H1 (cell line): ENCODE measurements around the gene RBM6. TPM values are rescaled to one million over a fixed set of nuclear protein-coding genes. Genes with fewer than 3 reads are reported as not detected.
A peak's percentile ranks its signal among the peaks of the same experiment; 100 is the strongest.

Source experiments
- CTCF ChIA-PET: fragments of 300-600 bp; sonication (Branson Sonifier 250); formaldehyde crosslinking; loops from one replicate; lab custom pipeline; 2021; ENCODE audit not compliant: partially characterized antibody; lab: Charles Lee
- POLR2A ChIA-PET: fragments of 300-600 bp; sonication (Branson Sonifier 250); formaldehyde crosslinking; loops from one replicate; lab custom pipeline; 2021; ENCODE audit warnings: inconsistent platforms; ENCODE audit not compliant: partially characterized antibody; lab: Charles Lee
- DNase-seq, 2 experiments: peaks; one replicate each; pipeline versions ENCODE4 v3.0.0 to v3.0.0-alpha.2; 2010 to 2022; ENCODE audit warnings: low spot score in 2 of 2, low read depth in 1 of 2, mixed read lengths in 1 of 2
- FAIRE-seq: peaks from 2 replicates; lab custom pipeline; 2011; peaks lifted over from hg19 to GRCh38; lab: Jason Lieb, UNC
- H2AFZ ChIP-seq: 2 replicates; pipeline ENCODE4 v1.8.1; 2012; ENCODE audit warnings: low read length, inconsistent platforms
- H2AK5ac ChIP-seq: 2 replicates; pipeline ENCODE4 v1.6.1; 2013; ENCODE audit warnings: low read depth, low read length
- H2BK120ac ChIP-seq: replicated peaks from 2 replicates; pipeline ENCODE3; 2013; ENCODE audit warnings: low read depth, low read length, inconsistent platforms
- H2BK12ac ChIP-seq: 2 replicates; pipeline ENCODE4 v1.6.1; 2013; ENCODE audit warnings: low read depth, low read length
- H2BK15ac ChIP-seq: 2 replicates; pipeline ENCODE4 v1.6.1; 2013; ENCODE audit warnings: low read length
- H2BK20ac ChIP-seq: 2 replicates; pipeline ENCODE4 v1.6.1; 2013; ENCODE audit warnings: low read length
- H2BK5ac ChIP-seq: 2 replicates; pipeline ENCODE4 v1.6.1; 2013; ENCODE audit warnings: low read depth, low read length
- H3K14ac ChIP-seq: 2 replicates; pipeline ENCODE4 v1.6.1; 2013; ENCODE audit warnings: inconsistent platforms; ENCODE audit not compliant: insufficient read length
- H3K18ac ChIP-seq: 2 replicates; pipeline ENCODE4 v1.6.1; 2013; ENCODE audit warnings: low read length; ENCODE audit errors: extremely low read depth
- H3K23ac ChIP-seq: 2 replicates; pipeline ENCODE4 v1.6.1; 2013; ENCODE audit warnings: inconsistent platforms; ENCODE audit not compliant: insufficient read length
- H3K23me2 ChIP-seq: 2 replicates; pipeline ENCODE4 v1.6.1; 2013; ENCODE audit warnings: low read depth, low read length
- H3K27ac ChIP-seq: 2 replicates; pipeline ENCODE4 v1.6.1; 2011; ENCODE audit warnings: low read depth, low read length, inconsistent platforms
- H3K27me3 ChIP-seq, 4 experiments: replicated peaks in 1 of 4; 1 replicate in 1 of 4; 2 replicates in 3 of 4; pipeline versions ENCODE4 v1.6.1 to v1.8.1; 2011 to 2013; ENCODE audit warnings: low read length in 3 of 4, mild to moderate bottlenecking in 3 of 4, inconsistent platforms in 2 of 4, mixed read lengths in 2 of 4, moderate library complexity in 1 of 4; ENCODE audit not compliant: control insufficient read depth in 3 of 4, insufficient read depth in 3 of 4; ENCODE audit errors: extremely low read depth in 1 of 4
- H3K36me3 ChIP-seq, 4 experiments: 2 replicates each; pipeline versions ENCODE4 v1.6.1 to v1.8.1; 2011 to 2013; ENCODE audit warnings: mild to moderate bottlenecking in 4 of 4, low read length in 3 of 4, moderate library complexity in 2 of 4, control low read depth in 1 of 4, inconsistent platforms in 1 of 4; ENCODE audit not compliant: insufficient read depth in 4 of 4, control insufficient read depth in 2 of 4
- H3K4ac ChIP-seq: replicated peaks from 2 replicates; pipeline ENCODE3; 2013; ENCODE audit warnings: low read length, low read depth, mixed read lengths, inconsistent platforms; ENCODE audit not compliant: insufficient read length
- H3K4me1 ChIP-seq, 4 experiments: replicated peaks in 1 of 4; 1 replicate in 1 of 4; 2 replicates in 3 of 4; pipeline versions ENCODE4 v1.6.1 to v1.8.1; 2011 to 2013; ENCODE audit warnings: low read length in 3 of 4, inconsistent platforms in 2 of 4, mixed read lengths in 1 of 4; ENCODE audit not compliant: insufficient read depth in 4 of 4, control insufficient read depth in 3 of 4
- H3K4me2 ChIP-seq, 2 experiments: 2 replicates each; pipeline versions ENCODE4 v1.6.1 to v1.8.1; 2011 to 2013; ENCODE audit warnings: low read depth in 2 of 2, low read length in 2 of 2, control low read depth in 1 of 2, inconsistent platforms in 1 of 2, mild to moderate bottlenecking in 1 of 2; ENCODE audit not compliant: insufficient read depth in 1 of 2
- H3K4me3 ChIP-seq, 4 experiments: fragments of 200-600, 300-600 bp in 1 of 4; sonication (generic), shearing (Covaris generic), sonication (Bioruptor Twin) in 1 of 4; 2 replicates each; pipeline versions ENCODE4 v1.5.1 to v1.8.1; 2011 to 2016; ENCODE audit warnings: low read length in 4 of 4, low read depth in 3 of 4, control low read depth in 2 of 4, inconsistent platforms in 2 of 4, mild to moderate bottlenecking in 2 of 4, mixed read lengths in 1 of 4, moderate library complexity in 1 of 4; ENCODE audit not compliant: insufficient read depth in 2 of 4; ENCODE audit errors: extremely low read depth in 1 of 4
- H3K56ac ChIP-seq: replicated peaks from 2 replicates; pipeline ENCODE3; 2013; ENCODE audit warnings: low read depth, mild to moderate bottlenecking, mixed read lengths, low read length, inconsistent platforms; ENCODE audit not compliant: insufficient read length
- H3K79me1 ChIP-seq: 2 replicates; pipeline ENCODE4 v1.6.1; 2013; ENCODE audit warnings: low read depth, low read length, control low read depth
- H3K79me2 ChIP-seq, 2 experiments: 2 replicates each; pipeline versions ENCODE4 v1.6.1 to v1.8.1; 2012 to 2013; ENCODE audit warnings: low read length in 2 of 2, mild to moderate bottlenecking in 2 of 2, inconsistent platforms in 1 of 2; ENCODE audit not compliant: insufficient read depth in 2 of 2, control insufficient read depth in 1 of 2
- H3K9ac ChIP-seq, 4 experiments: replicated peaks in 1 of 4; 1 replicate in 1 of 4; 2 replicates in 3 of 4; pipeline versions ENCODE4 v1.6.1 to v1.8.1; 2011 to 2013; ENCODE audit warnings: low read depth in 3 of 4, low read length in 3 of 4, control low read depth in 2 of 4, mild to moderate bottlenecking in 2 of 4, moderate library complexity in 2 of 4, inconsistent platforms in 1 of 4; ENCODE audit errors: extremely low read depth in 1 of 4
- H3K9me3 ChIP-seq, 2 experiments: 2 replicates each; pipeline versions ENCODE4 v1.6.1 to v1.8.1; 2012 to 2013; ENCODE audit warnings: mild to moderate bottlenecking in 2 of 2, moderate library complexity in 2 of 2, control low read depth in 1 of 2, inconsistent platforms in 1 of 2, low read depth in 1 of 2, low read length in 1 of 2, mixed read lengths in 1 of 2; ENCODE audit not compliant: insufficient read depth in 2 of 2
- H4K20me1 ChIP-seq, 2 experiments: replicated peaks in 1 of 2; 2 replicates each; pipeline versions ENCODE3 to v1.8.1; 2011 to 2013; ENCODE audit warnings: inconsistent platforms in 2 of 2, low read length in 2 of 2, mild to moderate bottlenecking in 1 of 2; ENCODE audit not compliant: insufficient read depth in 2 of 2, control insufficient read depth in 1 of 2
- H4K5ac ChIP-seq: 2 replicates; pipeline ENCODE4 v1.6.1; 2013; ENCODE audit warnings: low read length, low read depth, mixed read lengths, inconsistent platforms; ENCODE audit not compliant: insufficient read length
- H4K8ac ChIP-seq: 2 replicates; pipeline ENCODE4 v1.8.0; 2013; ENCODE audit warnings: mild to moderate bottlenecking, moderate library complexity, low read length, inconsistent platforms; ENCODE audit not compliant: insufficient read depth; ENCODE audit errors: extremely low read depth
- H4K91ac ChIP-seq: replicated peaks from 2 replicates; pipeline ENCODE3; 2013; ENCODE audit warnings: low read length, mixed read lengths, inconsistent platforms; ENCODE audit not compliant: insufficient read length
- BRCA1 ChIP-seq: IDR thresholded peaks from 2 replicates; pipeline ENCODE4 v1.6.1; 2012; ENCODE audit warnings: low read depth, low read length, improper control_type of control experiment
- HDAC2 ChIP-seq, 2 experiments: fragments of 300-600 bp in 1 of 2; sonication (generic) in 1 of 2; IDR thresholded peaks; 2 replicates each; pipeline ENCODE4 v1.6.1; 2011 to 2012; ENCODE audit warnings: low read depth in 2 of 2, low read length in 2 of 2, mild to moderate bottlenecking in 2 of 2, moderate library complexity in 2 of 2, borderline replicate concordance in 1 of 2, inconsistent platforms in 1 of 2
- POLR2AphosphoS5 ChIP-seq: IDR thresholded peaks from 2 replicates; pipeline ENCODE4 v1.6.1; 2011; ENCODE audit warnings: low read depth, low read length
- RFX5 ChIP-seq: IDR thresholded peaks from 2 replicates; pipeline ENCODE4 v1.6.1; 2011; ENCODE audit warnings: low read depth, low read length, improper control_type of control experiment, borderline replicate concordance
- SIN3A ChIP-seq, 2 experiments: IDR thresholded peaks in 1 of 2; conservative IDR thresholded peaks in 1 of 2; 2 replicates each; pipeline ENCODE4 v1.6.1; 2011 to 2012; ENCODE audit warnings: low read length in 2 of 2, improper control_type of control experiment in 1 of 2, low read depth in 1 of 2, mild to moderate bottlenecking in 1 of 2
- SP1 ChIP-seq: IDR thresholded peaks from 2 replicates; pipeline ENCODE4 v1.6.1; 2011; ENCODE audit warnings: low read depth, low read length
- SP2 ChIP-seq: IDR thresholded peaks from 2 replicates; pipeline ENCODE4 v1.6.1; 2012; ENCODE audit warnings: mild to moderate bottlenecking, low read length, inconsistent platforms
- WGBS, 2 experiments: shearing (Covaris generic) in 1 of 2; methylation state at CpG; one replicate each; pipeline versions ENCODE4 v1.1.6 to v1.1.7; 2013 to 2015; ENCODE audit warnings: low lambda C conversion rate in 2 of 2, mixed read lengths in 2 of 2, inconsistent platforms in 1 of 2, low coverage in 1 of 2, missing lambda C conversion rate in 1 of 2; ENCODE audit not compliant: insufficient replicate concordance in 2 of 2, insufficient coverage in 1 of 2, insufficient read length in 1 of 2; ENCODE audit errors: extremely low coverage in 1 of 2, missing lambda C conversion rate in 1 of 2; 5-methylcytosine and 5-hydroxymethylcytosine counted together
- long read RNA-seq, 2 experiments: library from RNA in 1 of 2; library from capped mRNA in 1 of 2; stranded (forward); transcript quantifications; one replicate each; pipeline ENCODE4 v2.0.0, GENCODE V29; 2021; ENCODE audit warnings: inconsistent platforms in 1 of 2
- polyA minus RNA-seq, 3 experiments: library from RNA; depleted of rRNA, polyadenylated mRNA; stranded (reverse); fragments of >200 nt; gene quantifications; 1 replicate in 2 of 3; 2 replicates in 1 of 3; pipeline ENCODE4 v1.2.3, GENCODE V29; 2011
- polyA plus RNA-seq, 7 experiments: library from polyadenylated mRNA; depleted of rRNA in 3 of 7; stranded (reverse) in 5 of 7; unstranded in 2 of 7; fragments of >200 nt in 5 of 7; fragments of 200-250 nt in 2 of 7; gene quantifications; 1 replicate in 5 of 7; 2 replicates in 1 of 7; 4 replicates in 1 of 7; pipeline versions ENCODE4 v1.2.1 to v1.2.3, GENCODE V29; 2011 to 2013; ENCODE audit warnings: missing spikeins in 2 of 7, mixed read lengths in 2 of 7
- total RNA-seq: library from RNA; stranded (reverse); fragmentation: NEBNext Ultra II Directional; extraction: Animal tissue kit (Norgen Biotek cat#: 25700); gene quantifications from 2 replicates; pipeline ENCODE4 v1.2.1, GENCODE V29; 2021

The RBM6 gene
- total RNA-seq (80.1 and 81.2 TPM in 2 replicates), polyA plus RNA-seq (2011; rRNA removed) (21.4 and 30.6 TPM in 2 replicates), polyA minus RNA-seq (2011; rRNA and poly(A)+ RNA removed) (28.7 and 34.8 TPM in 2 replicates)
- polyA plus RNA-seq (2011; cell fraction: cytosol; rRNA removed) = 57.8 TPM
- 63.2 TPM for polyA plus RNA-seq (2011; cell fraction: nucleus; rRNA removed)
- polyA plus RNA-seq (2012, experiment 1 of 2) = 71.0 to 103 TPM (median 84.6 TPM) in 4 replicates
- polyA plus RNA-seq (2012, experiment 2 of 2) = 8.7 TPM
- polyA plus RNA-seq (2013, experiment 1 of 2) = 70.7 TPM
- 66.7 TPM for polyA plus RNA-seq (2013, experiment 2 of 2)
- 20.6 TPM for polyA minus RNA-seq (2011; cell fraction: cytosol; rRNA and poly(A)+ RNA removed)
- 59.0 TPM for polyA minus RNA-seq (2011; cell fraction: nucleus; rRNA and poly(A)+ RNA removed)
- long read RNA-seq, experiment 1, partial matches to known transcripts = 6 of 8 reads
- long read RNA-seq, experiment 1, other reads (novel, unspliced or antisense) = 1 of 8 reads
- long read RNA-seq, experiment 2, transcript RBM6-210 (17 exons, 2,260 nt) = major isoform, 9 of 70 reads
- long read RNA-seq, experiment 2, transcript RBM6-201 (21 exons, 3,750 nt) = minor isoform, 6 of 70 reads
- long read RNA-seq, experiment 2, partial matches to known transcripts = 42 of 70 reads
- long read RNA-seq, experiment 2, other reads (novel, unspliced or antisense) = 13 of 70 reads

- no peak within 1 kb of the TSS for H2AK5ac ChIP-seq
- peak within 1 kb of the TSS; percentile 83 for H3K56ac ChIP-seq
- H2BK12ac ChIP-seq = 0 out of 2 replicates have a peak within 1 kb of the TSS, but pooled peaks have one; percentile 80
- FAIRE-seq = peak; percentile 85
- no peak within 1 kb of the TSS for H2BK20ac ChIP-seq
- H3K79me1 ChIP-seq = peaks cover 5% of the 10 kb centered on the region; the same call in 1 of the 2 replicates
- H3K14ac ChIP-seq = no peak within 1 kb of the TSS
- no peaks in the 10 kb centered on the region for H3K36me3 ChIP-seq
- ChIA-PET CTCF (interaction anchor here (1.0 to 2.2 kb wide), 6 partner anchors 10 to 240 kb away, joined by 3 to 21 read pairs (median 4); partner anchors contain the start of genes INKA1 and MON1A), POLR2A (interaction anchor here (0.6 to 3.2 kb wide), 21 partner anchors 8 to 1496 kb away, joined by 3 to 32 read pairs (median 4); partner anchors contain the start of gene MON1A)
- no peak within 1 kb of the TSS for H3K4ac ChIP-seq
- H3K4me1 ChIP-seq = peaks cover 0 to 4% (median 0%) of the 10 kb centered on the region in 4 experiments; a peak in 2 of 7 replicates
- no peak within 1 kb of the TSS for H2BK120ac ChIP-seq
- H4K8ac ChIP-seq = peak within 1 kb of the TSS; percentile 95; the same call in 1 of the 2 replicates
- H3K9ac ChIP-seq = peak within 1 kb of the TSS; percentile 78 to 90 (median 82)
- H4K91ac ChIP-seq = peak within 1 kb of the TSS; percentile 96
- H4K5ac ChIP-seq = peak within 1 kb of the TSS; percentile 98
- no peaks in the 10 kb centered on the region for H3K27me3 ChIP-seq
- peaks cover 24 to 46% of the 10 kb centered on the region in 2 experiments for H3K79me2 ChIP-seq
- DNase-seq = peak; percentile 92 to 94
- H2BK5ac ChIP-seq = peak within 1 kb of the TSS; percentile 94
- no peaks in the 10 kb centered on the region for H3K23me2 ChIP-seq
- H3K23ac ChIP-seq = no peak within 1 kb of the TSS
- H3K27ac ChIP-seq = peak within 1 kb of the TSS; percentile 68
- peak within 1 kb of the TSS; percentile 97 to 100 (median 98) for H3K4me3 ChIP-seq
- WGBS, 2 experiments = 1% methylated on average over 55 of the region's 74 CpGs; no CpG with 5 or more reads in 1 of the 2 experiments
- H3K4me2 ChIP-seq = peak within 1 kb of the TSS; percentile 83 to 97
- H4K20me1 ChIP-seq = peaks cover 2 to 9% of the 10 kb centered on the region in 2 experiments
- H2AFZ ChIP-seq = 0 out of 2 replicates have a peak within 1 kb of the TSS, but pooled peaks have one; percentile 70
- H3K18ac ChIP-seq = peak within 1 kb of the TSS; percentile 98
- H2BK15ac ChIP-seq = no peak within 1 kb of the TSS
- no peaks in the 10 kb centered on the region for H3K9me3 ChIP-seq
- TF ChIP-seq RFX5 (no peak), BRCA1 (no peak), HDAC2 (IDR thresholded peaks at IDR 0.05; ENCODE audit: borderline replicate concordance in 1 of 2, low read depth in 2 of 2, low read length in 2 of 2) (peak in 1 of 2 experiments; percentile 59; a peak in 1 of 4 replicates), POLR2AphosphoS5 (peak; percentile 44), SIN3A (conservative IDR thresholded peaks at IDR 0.05 in 1 of 2, IDR thresholded peaks at IDR 0.05 in 1 of 2; ENCODE audit: low read depth in 1 of 2, low read length in 2 of 2) (peak; percentile 83 to 85; a peak in 2 of 4 replicates), SP1 (peak; percentile 75; the same call in 1 of the 2 replicates), SP2 (no peak)
These were observed at the start of gene RBM6 for GRCh38 chr3:49939858-49940666. RBM6 (plus strand) TSS chr3:49940150; CDS start chr3:49962642, 22,492 bp downstream.
